Tibial artery (tissue), 4 donors: ENCODE results near the gene HIPK2.

Experiments used
- DNase-seq, 2 donors: peaks; one replicate each; pipeline ENCODE4 v3.0.0-alpha.2; 2019
- H3K27ac ChIP-seq, 2 donors: fragments of 200-600 bp; sonication (generic) in 1 of 2; 1 replicate in 1 of 2; 2 replicates in 1 of 2; pipeline ENCODE4 v1.5.1; 2018 to 2019; ENCODE audit warnings: mild to moderate bottlenecking in 1 of 2
- H3K27me3 ChIP-seq, 2 donors: fragments of 200-600 bp; sonication (generic) in 1 of 2; one replicate each; pipeline versions ENCODE4 v1.5.1 to v1.6.0; 2016 to 2019
- H3K36me3 ChIP-seq, 3 donors: fragments of 200-600 bp; sonication (generic) in 2 of 3; one replicate each; pipeline ENCODE4 v1.5.1; 2016 to 2019; ENCODE audit warnings: mild to moderate bottlenecking in 2 of 3
- H3K4me1 ChIP-seq, 4 donors: fragments of 200-600 bp; sonication (generic) in 2 of 4; 1 replicate in 3 of 4; 2 replicates in 1 of 4; pipeline ENCODE4 v1.5.1; 2016 to 2019
- H3K4me3 ChIP-seq, 2 donors: fragments of 200-600 bp; sonication (generic) in 1 of 2; 1 replicate in 1 of 2; 2 replicates in 1 of 2; pipeline ENCODE4 v1.5.1; 2018 to 2019; ENCODE audit warnings: mild to moderate bottlenecking in 2 of 2
- H3K9me3 ChIP-seq, 3 donors: fragments of 200-600 bp; sonication (generic) in 1 of 3; one replicate each; pipeline ENCODE4 v1.5.1; 2016 to 2019
- intact Hi-C: fragments of 100-400 bp; cut with DNase I; formaldehyde crosslinking; loops from one replicate; pipeline ENCODE4 v1.15.0; 2023; ENCODE audit warnings: low total_unique reads
- TF ChIP-seq, protein P1 (sequence below), 2 experiments: fragments of 200-600 bp in 1 of 2; fragments of 450-650 bp in 1 of 2; IDR thresholded peaks; one replicate each; pipeline ENCODE4 v1.5.1; 2017 to 2019; ENCODE audit warnings: antibody characterized with exemption in 2 of 2, mild to moderate bottlenecking in 1 of 2, moderate library complexity in 1 of 2

The HIPK2 gene

DNA sequence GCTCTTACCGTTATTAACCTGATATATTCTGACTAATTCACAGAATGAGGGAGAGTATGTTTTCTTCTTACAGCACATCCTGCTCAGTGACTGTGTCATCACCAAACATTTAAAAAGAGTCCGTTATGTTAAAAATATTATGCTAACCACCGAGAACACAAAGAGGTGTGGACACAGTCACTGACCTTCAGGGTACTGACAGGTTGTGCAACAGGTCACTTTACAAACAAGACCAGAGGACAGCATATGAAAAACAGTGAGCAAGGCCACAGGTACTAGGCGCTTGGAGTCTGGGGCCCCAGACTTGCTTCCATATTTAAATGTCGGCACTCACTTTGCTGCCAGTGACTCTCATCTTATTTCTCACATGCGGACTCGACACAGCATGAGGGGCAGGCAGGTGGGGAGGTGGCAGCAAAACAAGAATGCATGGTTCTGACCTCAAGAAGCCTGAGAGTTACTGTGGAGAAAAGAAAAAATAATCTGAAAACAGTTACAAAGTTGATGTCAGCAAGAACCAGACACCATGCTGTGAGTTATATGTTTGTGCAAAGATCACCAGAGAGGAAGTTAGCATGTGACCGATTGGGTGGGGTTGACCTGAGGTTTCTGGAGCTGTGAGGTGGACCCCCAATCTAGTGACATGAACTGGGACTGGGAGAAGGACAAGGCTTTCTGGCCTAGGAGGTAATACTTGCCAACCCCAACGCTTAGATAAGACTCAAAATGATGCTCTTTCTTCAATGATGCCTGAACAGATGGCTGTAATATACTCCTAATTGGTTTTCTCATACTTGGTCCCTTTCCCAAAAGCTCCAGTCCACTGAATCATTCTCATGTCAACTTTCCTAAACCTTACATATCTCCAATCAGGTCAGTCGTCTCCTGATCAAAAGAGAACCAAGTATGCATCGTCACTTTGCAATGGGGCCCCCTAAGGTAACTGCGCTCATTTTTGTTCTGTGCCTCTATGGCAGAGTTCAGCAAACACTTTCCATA is 102.4 kb downstream of the HIPK2 start:
- intact Hi-C loops, result no loop called here

DNA sequence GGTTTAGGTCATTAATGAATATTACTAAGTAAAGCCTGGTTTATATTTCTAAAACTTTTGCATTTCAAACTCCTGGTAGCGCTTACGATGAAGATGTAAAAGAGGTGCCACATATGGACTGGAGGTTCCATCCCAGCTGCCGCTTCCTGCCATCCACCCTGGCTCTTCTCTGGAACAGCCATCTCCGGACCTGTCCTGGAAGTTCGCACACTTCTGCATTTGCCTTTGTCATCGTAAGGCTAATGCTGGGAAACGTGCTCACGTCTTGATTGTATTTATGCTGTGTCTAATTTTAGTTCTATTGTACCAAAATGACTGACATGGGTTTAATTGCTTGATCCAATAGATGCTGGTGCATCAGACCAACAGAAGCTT is 103.1 kb downstream of the HIPK2 start:
- H3K27ac ChIP-seq, result no peak overlapping the region
- H3K4me1 ChIP-seq, result peaks cover 0 to 11% (median 9%) of the 10 kb centered on the region in 4 donors
- TF ChIP-seq, protein P1, sequence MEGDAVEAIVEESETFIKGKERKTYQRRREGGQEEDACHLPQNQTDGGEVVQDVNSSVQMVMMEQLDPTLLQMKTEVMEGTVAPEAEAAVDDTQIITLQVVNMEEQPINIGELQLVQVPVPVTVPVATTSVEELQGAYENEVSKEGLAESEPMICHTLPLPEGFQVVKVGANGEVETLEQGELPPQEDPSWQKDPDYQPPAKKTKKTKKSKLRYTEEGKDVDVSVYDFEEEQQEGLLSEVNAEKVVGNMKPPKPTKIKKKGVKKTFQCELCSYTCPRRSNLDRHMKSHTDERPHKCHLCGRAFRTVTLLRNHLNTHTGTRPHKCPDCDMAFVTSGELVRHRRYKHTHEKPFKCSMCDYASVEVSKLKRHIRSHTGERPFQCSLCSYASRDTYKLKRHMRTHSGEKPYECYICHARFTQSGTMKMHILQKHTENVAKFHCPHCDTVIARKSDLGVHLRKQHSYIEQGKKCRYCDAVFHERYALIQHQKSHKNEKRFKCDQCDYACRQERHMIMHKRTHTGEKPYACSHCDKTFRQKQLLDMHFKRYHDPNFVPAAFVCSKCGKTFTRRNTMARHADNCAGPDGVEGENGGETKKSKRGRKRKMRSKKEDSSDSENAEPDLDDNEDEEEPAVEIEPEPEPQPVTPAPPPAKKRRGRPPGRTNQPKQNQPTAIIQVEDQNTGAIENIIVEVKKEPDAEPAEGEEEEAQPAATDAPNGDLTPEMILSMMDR (IDR thresholded peaks at IDR 0.05), result no peak
- H3K36me3 ChIP-seq, result peaks cover 0 to 6% (median 0%) of the 10 kb centered on the region in 3 donors
- no peaks in the 10 kb centered on the region for H3K9me3 ChIP-seq
- intact Hi-C loops, result no loop called here
- H3K4me3 ChIP-seq, result no peak overlapping the region
- no peaks in the 10 kb centered on the region for H3K27me3 ChIP-seq
- DNase-seq, result no peak

More for the DNA sequence above, 102.4 kb downstream of the HIPK2 start:
- Histone ChIP-seq H3K4me3 (no peak overlapping the region), H3K9me3 (no peaks in the 10 kb centered on the region), H3K36me3 (peaks cover 0 to 6% (median 0%) of the 10 kb centered on the region in 3 donors), H3K4me1 (peaks cover 0 to 18% (median 16%) of the 10 kb centered on the region in 4 donors), H3K27me3 (no peaks in the 10 kb centered on the region), H3K27ac (no peak overlapping the region)
- TF ChIP-seq, protein P1 (IDR thresholded peaks at IDR 0.05), result no peak
- no peak for DNase-seq

DNA sequence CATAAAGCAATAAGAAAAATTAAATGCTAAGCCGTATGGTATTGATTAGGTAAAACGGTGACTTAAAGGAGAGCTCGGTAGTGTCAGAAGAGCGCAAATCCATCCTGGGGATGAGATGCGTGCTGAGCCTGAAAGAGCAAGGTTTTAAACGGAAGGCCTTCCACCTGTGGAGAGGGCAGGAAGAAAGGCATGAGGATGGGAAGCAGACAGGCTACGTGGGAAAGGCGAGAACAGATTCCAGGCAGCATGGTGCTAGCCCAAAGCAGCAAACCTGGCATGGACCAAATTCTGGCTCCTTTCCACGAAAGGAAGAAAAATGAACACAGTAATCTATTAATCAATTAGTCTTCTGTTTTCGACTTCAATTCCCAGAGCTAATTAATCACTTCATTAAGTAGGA is 103.5 kb downstream of the HIPK2 start:
- no peak overlapping the region for H3K27ac ChIP-seq
- no peak overlapping the region for H3K4me3 ChIP-seq
- intact Hi-C loops, result no loop called here
- peaks cover 0 to 6% (median 0%) of the 10 kb centered on the region in 3 donors for H3K36me3 ChIP-seq
- TF ChIP-seq, protein P1 (IDR thresholded peaks at IDR 0.05), result no peak
- H3K4me1 ChIP-seq, result peaks cover 0 to 7% (median 5%) of the 10 kb centered on the region in 4 donors
- H3K9me3 ChIP-seq, result no peaks in the 10 kb centered on the region
- no peaks in the 10 kb centered on the region for H3K27me3 ChIP-seq
- DNase-seq, result no peak

DNA sequence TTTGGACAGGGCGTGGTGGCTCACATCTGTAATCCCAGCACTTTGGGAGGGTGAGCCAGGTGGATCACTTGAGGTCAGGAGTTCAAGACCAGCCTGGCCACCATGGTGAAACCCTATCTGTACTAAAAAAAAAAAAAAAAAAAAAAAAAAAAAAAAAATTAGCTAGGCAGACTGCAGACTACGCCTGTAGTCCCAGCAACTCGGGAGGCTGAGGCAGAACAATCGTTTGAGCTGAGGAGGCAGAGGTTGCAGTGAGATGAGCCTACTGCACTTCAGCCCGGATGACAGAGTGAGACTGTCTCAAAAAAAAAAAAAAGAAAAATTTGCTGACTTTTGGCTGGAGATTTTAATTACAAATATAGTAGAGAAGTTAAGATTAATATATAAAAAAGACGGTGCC is 104.0 kb downstream of the HIPK2 start:
- DNase-seq, result no peak
- Histone ChIP-seq H3K9me3 (no peaks in the 10 kb centered on the region), H3K36me3 (peaks cover 0 to 6% (median 0%) of the 10 kb centered on the region in 3 donors), H3K4me1 (peaks cover 0 to 1% (median under 1%) of the 10 kb centered on the region in 4 donors), H3K4me3 (no peak overlapping the region), H3K27ac (no peak overlapping the region), H3K27me3 (no peaks in the 10 kb centered on the region)
- TF ChIP-seq, protein P1 (IDR thresholded peaks at IDR 0.05), result no peak
- intact Hi-C loops, result no loop called here

DNA sequence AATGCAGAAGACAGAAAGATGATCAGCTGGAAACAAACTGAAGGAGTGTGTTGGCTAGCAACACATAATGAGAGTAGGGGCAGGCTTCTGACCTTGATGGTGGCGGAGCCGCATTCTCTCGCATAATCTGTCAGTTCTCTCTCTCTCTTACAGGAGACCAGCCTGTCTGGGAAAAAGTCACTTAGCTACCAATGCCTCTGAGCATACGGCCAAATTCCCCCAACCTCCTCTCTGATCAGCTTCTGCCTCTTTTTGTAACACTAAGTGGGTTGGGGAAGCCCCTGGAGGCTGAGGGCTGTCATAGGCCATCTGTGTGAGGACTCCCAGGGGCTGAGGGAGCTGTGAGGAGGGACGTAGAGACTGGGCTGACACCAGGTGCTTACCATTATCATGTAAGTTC is 104.6 kb downstream of the HIPK2 start:
- Histone ChIP-seq H3K4me1 (no peaks in the 10 kb centered on the region), H3K4me3 (no peak overlapping the region), H3K9me3 (no peaks in the 10 kb centered on the region), H3K27ac (no peak overlapping the region), H3K27me3 (no peaks in the 10 kb centered on the region), H3K36me3 (peaks cover 0 to 6% (median 0%) of the 10 kb centered on the region in 3 donors)
- intact Hi-C loops, result no loop called here
- DNase-seq, result no peak
- TF ChIP-seq, protein P1 (IDR thresholded peaks at IDR 0.05), result no peak
